ENCODE measurements around the gene ARMC2.
"Not testable (repeated sequence)": the region's sequence is repeated elsewhere in the genome, so short reads cannot be mapped to it uniquely, and the experiment has no call there.

ARMC2 gene

DNA sequence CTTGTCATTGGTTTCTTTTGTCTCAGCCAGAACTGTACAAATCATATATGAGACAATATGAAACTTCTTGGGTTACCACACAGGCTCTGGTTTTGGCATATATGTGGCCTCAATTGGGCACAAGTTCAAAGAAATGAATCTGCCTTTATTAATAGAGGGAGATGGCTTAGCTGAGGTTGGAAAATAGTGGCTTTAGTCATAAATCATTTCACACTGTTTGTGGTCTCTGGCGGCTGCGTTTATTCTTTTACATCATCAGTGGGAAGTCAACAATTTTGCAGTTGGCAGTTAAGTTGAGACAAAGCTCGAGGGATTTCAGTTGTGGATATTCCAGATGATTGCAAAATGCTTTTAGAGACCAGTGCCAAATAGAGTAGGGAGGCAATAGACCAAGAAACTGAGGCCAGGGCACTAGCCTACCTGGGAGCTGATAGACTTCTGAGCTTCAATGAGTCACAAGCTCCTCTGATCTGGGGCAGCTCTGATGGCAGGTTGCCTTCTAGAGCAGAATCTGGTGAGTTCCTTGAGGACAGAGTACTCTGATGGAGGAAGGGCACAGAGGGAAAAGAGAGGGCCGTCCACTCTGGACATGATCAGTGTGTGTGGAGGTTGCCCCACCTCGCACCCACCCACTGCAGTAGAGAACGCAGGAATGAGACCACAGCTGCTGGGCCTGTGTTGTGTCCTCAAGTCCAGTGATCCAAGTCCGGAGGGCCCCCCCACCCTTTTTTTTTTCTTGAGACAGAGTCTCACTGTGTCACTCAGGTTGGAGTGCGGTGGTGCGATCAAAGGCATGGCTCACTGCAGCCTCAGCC, 73.5 kb downstream of the ARMC2 start:
- peak; percentile 43 for DNase-seq

DNA sequence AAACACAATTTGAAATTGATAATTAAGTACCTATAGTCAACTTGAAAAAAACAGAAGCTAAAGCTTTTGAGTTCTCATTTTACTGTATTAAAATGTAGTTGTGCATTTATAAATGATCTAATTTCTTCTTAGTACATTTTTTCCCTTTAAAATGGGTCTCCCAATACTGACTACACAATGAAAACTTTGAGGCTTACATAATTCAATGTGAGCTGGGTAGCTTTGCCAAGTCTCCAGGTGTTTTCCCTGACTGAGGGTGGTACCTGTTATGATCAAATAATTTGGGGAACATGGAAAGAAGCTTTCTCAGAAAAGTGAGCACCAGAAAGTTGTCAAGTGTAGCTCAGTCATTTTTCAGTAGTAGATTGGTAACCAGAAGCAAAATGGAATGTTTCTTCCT, 74.3 kb downstream of the ARMC2 start:
- DNase-seq: no peak

DNA sequence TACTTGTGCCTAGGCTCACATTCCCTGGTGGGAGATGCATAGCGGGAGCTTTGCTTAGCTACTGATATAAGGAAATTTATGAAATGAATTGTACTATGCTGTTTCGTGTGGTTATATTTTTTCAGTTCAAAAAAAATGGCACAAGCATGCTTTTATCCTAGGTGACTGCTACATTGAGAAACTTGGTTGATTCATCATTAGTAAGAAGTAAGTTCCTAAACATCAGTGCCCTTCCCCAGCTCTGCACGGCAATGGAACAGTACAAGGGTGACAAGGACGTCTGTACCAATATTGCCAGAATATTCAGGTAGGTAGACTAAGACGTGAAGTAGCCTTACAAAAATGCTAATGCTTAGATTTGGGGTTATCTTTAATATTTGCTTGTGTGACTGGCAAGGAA, 79.7 kb downstream of the ARMC2 start:
- no peak for DNase-seq

DNA sequence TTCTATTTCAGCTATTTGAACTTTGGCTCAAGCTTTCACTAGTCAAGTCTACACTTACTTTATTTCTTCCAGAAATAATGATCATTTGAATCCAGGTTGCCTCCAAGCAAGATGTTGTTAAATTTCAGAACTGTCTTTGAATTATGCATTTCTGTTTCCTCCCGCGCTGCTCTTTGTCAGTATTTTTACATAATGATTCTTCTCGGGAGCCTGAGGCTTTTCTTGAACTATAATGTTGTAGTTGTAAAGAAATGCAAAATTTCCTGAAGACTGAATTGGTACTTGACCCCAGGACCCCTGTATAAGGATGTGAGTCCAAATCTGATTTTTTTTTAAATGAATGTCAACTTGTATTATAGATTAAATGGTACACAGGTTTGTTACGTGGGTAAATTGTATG, 80.4 kb downstream of the ARMC2 start:
- no peak for DNase-seq

DNA sequence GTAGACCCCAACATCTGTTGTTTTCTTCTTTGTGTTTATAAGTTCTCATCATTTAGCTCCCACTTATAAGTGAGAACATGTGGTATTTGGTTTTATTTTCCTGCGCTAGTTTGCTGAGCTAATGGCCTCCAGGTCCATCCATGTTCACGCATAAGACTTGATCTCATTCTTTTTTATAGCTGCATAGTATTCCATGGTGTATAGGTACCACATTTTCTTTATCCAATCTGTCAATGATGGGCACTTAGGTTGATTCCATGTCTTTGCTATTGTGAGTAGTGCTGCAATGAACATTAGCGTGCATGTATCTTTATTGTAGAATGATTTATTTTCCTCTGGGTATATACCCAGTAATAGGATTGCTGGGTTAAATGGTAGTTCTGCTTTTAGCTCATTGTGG, 82.9 kb downstream of the ARMC2 start:
- not testable (repeated sequence) for DNase-seq

DNA sequence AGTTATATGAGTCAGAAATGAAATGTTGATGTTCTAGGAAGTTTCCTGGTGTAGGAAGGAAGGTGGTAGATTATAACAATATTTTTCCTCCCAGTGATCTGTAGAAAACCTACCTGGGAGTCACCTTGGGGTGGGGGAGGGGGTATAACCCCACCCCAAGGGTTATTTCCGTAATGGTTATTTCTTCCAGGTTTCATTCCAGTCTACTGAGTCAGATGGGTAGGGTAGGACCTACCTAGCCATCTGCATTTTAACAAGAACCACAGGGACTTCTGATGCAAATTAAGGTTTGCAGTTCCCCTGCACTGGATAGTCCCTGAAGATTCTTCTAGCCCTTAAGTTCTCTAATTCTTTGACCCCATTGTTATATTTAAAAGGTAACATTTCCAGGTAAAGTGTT, 88.9 kb downstream of the ARMC2 start:
- DNase-seq: no peak

DNA sequence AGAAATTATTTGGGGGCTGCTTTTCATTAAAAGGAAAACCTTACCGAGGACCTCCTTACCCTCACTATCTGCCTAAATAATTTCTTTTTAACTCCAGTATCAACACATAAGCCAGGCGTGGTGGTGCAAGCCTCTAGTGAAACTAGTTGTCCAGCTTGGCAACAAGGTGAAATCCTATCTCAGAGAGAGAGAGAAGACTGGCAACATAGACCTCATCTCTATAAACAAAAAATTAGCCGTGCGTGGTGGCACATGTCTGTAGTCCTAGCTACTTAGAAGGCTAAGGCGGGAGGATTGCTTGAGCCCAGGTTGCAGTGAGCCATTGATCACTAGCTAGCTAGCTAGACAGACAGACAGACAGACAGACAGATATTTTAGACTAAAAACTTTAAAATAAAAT, 92.5 kb downstream of the ARMC2 start:
- DNase-seq: no peak

DNA sequence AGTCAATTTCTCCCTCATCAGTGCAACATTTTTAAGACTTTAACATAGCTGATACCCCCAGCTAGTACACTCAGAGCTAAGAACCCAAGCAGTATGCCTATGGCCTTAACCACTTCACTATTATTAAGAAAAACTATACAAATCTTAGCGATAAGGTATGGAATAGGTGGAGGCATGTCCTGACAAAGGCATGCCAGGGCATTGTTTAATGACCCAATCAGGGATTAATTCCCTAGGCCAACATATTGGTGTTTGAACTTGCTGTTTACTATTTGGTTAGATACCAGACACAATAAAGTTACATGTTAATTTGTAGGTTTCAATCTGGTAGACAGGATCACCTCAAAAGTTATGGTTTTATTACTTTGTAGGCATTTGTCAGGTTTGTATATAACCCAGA, 93.1 kb downstream of the ARMC2 start:
- no peak for DNase-seq

DNA sequence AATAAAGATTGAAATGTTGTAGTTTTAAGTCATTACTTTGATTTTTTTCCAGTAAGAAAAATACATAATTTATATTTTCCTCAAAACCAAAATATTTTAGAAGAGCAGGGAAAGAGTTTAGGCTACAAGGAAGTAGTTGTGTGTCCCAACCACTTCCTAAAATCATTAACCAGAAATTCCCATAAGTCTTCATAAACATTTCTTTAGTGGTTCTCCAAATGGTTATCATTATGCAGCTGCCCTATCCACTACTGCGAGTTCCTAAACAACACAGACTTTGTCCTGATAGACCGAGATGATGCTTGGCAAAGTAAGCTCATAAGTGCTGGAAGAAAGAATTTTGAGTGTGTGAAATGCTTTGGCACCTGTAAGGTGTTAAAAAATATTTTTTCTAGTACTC, 93.6 kb downstream of the ARMC2 start:
- DNase-seq: no peak

DNA sequence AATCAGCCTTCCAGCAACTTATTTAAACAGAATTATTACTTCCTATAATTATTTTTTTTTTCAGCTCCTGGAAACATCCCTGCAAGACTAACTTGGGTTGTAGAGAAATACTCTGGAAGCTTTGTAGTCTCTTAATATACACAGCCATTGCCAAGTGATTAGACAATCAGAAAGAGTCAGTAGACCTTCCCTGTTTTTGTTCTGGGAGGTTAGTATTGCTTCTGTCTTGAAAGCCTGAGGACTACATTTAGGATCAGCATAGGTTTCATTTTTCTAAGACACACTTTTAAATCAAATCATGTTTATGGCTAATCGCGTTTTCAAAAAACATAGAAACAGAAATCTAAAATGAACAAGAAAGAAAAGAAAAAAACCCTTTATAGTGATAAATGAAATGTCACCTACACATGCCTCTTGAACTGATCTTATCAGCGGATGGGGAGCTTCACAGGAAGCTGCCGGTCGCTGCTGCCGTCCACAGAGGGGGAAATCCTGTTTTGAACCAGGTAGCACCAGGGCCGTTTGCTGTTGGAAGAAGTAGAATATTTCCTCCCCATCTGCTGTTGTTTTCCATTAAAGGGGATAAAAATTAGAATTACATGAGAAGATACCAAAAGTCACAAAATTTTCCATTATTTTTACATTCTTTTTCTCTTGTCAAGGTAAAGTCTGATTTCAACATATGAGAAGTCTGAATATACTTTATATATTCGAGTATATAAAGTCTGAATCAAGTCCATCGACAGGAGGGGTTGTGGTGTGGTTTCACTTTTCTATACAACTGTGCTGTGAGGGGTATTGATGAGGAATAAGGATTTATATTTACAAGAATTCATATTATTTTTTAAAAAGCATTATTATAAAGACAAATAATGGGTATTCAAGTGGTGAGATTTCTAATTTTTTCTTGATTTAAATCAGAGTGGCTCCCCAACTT, 94.6 kb downstream of the ARMC2 start:
- DNase-seq: peak; percentile 66

DNA sequence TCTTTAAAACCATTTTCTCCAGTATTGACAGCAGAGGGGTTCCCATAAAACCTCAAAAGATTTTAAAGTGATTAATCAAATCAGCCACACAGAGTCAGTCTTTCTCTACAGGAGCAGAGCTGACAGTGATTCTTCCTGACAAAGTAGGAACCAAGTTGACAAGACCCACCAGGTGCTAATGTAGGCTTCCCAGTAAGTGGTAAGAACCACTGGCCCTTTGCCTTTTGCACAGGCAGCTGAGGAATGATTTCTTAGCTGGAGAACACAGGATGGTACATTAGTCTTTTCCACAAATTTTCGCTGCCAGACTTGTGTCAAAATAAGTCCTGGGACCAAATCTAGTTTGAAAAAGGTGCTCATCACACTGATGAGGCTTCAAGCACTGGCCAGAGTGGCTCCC, 95.8 kb downstream of the ARMC2 start:
- no peak for DNase-seq

DNA sequence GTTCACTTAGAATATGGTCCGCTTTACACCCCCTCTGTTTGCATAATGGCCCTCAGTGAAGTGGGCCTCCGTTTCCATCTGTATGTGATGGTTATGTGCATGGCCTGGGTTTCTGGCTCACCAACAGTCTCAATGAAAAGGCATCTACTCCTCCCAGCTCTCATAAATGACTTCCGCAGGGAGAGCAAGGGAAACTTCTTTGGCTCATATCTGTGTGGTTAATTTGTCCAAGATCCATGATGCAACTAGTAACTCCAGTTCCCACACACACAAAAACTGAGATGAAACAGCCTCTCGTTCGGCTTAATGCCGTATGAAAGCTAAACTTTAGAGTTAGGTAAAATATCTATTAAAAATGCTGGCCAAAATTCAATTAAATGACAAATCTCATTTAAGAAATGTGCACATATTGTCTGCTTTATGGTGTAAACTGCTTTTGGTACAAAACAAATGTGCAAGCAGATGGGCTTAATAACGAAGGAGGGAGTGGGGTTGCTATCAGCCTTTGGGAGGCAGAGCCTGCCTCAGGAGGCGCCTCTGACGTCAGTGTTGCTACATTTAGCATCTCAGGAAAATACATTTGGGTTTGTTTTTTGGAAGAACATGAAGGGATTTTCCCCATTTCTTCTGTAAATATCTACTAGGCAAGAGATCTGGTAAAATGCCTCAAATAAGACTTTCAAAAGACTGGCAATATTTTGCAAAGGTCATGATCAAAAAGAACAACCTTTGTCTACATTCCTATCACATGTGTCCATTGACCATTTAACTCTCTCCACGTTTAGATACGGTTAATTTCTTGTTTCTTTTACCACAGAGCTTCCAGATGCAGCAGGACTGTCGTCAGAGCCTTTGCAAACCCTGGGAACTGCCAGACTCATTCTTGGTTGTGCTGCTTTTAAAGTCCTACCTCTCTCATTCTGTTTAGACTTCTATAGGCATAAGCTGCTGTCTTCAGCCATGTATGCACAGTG, 96.8 kb downstream of the ARMC2 start:
- no peak for DNase-seq

DNA sequence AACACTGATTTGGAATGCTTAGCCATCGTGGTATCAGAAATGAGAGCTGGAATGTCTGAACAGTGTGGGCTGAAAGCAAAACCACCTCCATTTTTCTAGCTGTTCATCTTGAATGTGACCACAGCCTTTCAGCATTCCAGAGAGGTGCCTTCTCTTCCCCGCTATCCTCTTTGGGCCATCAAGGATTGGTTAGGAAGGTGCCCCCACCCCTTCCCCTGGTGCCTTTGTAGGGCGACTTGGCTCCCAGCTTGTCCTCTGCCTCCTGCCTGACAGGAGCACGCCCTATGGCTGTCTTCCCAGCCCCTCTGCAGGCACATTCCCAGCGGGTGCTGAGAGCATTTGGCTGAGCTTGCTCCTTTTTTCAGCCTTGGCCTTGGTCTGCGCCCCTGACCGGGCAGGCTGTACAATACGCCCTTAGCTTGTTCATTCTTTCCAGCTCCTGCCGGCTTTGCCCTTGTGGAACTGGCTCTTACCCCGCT, 97.5 kb downstream of the ARMC2 start:
- DNase-seq: no peak

DNA sequence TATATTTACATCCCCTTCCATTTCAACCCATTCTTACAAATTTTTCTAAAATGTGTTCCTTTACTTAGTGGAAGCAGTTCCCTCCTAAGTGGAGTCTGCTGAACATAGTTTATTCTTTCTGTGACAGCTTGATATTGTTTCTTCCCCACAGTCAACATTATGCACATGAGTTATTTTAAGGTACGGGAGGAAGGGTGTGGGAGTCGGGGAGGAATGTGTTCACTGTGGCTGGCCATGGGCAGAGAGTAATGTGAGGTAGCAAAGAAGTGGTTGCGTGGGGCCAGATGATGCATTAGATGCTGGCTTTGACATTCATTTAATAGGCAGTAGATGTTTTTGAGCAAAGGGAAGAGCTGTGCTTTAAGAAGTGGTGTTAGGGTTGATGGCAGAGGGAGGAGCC, 98.5 kb downstream of the ARMC2 start:
- DNase-seq: no peak

DNA sequence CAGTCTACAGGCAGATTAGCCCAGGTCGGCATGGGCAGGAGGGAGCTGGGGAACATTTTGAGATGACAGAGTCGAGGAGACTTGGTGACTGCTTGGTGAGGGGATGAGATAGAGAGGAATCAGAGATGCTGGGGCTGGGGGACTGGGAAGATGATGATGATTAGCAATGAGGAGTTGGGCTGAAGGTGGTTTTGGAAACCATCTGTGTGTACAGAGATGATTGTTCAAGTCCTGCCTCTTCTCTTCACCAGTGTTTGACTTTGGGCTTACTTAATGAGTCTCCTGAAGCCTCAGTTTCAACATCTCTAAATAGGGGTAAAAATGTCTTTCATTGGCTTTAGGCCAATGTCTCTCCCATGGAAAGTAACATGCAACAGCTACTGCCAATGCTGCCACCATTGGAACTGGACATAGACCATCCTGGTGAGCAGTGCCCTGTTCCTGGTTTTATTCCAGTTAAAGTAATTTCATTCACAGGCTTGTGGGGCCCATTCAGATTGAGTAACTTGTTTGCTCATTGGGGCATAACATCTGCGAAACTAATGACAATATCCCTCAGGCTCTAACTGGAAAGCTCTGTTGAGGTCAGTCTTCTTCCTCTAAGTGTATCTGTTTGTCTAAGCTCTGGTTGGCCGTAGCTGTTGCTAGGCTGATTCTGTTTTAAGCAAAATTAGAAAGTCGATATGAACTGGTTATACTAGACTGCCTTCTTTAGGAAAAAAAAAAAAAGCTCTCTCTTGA, 99.1 kb downstream of the ARMC2 start:
- no peak for DNase-seq

DNA sequence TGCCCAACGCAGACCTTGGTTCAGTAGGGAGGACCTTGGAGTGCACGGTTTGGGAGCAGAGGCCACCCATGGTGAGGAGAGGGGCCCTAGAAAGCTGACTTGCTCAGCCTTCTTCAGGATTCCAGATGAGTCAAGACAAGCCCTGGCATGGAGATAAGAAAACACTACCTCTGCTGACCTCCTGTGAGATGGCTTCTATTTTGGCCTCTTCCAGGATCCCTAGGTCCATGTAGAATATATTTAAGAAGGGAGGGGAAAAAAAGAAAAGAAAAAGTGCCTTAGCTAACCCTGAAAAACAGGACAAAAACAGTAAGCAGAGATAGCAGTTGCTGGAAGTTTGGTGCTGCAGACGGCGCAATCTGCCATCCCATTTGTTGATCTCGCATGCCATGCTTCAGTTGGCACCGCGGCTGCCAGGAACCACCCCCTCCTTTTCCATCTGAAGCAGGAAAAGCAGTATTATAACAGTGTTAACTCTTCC, 100.0 kb downstream of the ARMC2 start:
- no peak for DNase-seq

DNA sequence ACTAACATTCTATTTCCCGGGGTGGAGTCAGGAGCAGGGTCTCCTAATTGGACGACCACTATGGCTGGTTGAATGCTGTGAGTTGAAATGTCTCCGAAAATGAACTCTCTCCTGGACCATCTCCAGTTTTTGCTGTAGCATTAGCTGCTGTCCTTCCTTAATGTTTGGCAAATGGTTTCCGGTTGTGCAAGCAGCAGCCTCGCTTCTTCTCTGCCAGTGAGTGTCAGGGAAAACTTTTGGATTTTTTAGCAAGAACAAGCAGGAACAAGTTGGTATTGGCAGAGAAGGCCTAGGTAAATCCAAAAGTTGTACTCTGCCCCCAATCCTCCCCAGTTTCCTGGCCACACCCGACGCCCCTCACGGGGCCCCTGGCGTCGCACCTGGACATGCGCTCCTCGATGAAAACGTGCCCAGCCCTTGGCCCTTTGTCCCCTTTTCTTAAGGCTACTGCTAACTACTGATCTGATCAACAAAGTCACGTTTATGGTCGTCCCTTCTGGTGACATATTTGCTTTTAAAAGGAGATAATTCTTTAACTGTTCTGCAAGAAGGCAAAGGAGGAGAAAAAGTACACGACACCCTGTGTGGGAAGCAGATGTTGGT, 103.2 kb downstream of the ARMC2 start:
- no peak for DNase-seq

DNA sequence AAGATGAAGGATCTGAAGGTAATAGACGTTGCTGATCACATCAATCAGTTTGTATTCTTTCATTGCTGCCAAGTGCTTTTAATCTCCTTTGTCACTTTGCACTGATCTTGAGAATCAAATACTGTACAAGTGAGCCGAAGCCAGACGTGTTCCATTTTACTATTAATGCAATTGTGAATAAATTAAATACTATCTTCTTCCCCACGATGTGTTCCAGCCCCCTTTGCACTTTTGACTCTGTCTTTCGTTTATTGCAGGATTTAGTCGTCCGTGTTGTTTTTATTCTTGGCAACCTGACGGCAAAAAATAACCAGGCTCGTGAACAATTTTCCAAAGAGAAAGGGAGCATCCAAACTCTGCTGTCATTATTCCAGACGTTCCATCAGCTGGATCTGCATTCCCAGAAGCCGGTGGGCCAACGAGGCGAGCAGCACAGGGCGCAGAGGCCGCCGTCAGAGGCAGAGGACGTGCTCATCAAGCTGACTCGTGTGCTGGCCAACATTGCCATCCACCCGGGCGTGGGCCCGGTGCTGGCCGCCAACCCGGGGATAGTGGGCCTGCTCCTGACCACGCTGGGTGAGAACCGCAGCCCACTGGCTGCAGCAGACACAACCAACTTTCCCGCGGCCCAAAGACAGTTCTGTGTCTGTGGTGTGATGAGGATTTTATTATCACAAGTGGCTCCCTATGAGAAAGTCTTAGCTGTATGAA, 104.7 kb downstream of the ARMC2 start:
- no peak for DNase-seq

DNA sequence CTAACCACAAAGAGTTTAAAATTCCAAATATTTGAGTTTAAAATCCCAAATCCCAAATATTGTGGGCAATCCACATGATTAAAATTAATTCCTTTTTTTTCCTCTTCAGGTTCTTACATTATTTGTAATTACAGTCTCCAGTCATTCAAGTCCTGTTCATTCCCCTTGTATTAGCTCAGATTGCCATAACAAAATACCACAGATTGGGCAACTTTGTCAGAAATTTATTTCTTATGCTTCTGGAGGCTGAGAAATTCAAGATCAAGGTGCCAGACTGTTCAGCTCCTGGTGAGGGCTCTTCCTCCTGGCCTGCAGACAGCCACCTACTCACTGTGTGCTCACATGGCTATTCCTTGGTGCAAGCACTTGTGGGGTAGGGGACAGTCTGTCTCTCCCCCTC, 105.5 kb downstream of the ARMC2 start:
- DNase-seq: no peak

DNA sequence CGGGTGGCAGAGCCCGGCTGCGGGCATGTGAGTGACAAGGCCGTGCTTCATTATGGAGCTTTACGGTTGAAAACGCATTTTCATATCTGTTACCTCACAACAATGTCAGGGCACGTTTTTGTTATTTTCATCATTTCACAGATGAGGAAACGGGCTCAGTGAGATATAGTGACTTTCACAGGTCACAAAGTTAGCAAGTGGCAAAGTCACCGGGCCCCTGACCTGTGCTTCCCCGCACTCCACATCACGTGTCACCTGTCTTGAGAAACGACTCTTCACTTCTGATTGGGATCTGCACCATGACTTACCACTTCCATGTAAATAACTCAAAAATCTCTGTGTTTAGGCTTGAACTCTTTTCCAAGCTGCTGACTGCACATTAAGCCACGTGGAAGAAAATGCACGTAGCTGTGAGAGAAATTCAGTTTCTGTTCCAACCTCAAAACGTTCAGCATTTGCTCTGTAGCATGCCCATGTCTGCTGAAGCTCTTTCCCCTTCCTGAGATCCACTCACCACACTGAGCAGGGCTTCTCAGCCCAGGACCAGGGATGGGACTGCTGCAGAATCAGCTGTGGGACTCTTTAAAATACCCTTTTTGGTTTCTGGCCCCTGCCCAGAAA, 107.2 kb downstream of the ARMC2 start:
- no peak for DNase-seq
